ENCODE results near the gene MRPS6.

DNA sequence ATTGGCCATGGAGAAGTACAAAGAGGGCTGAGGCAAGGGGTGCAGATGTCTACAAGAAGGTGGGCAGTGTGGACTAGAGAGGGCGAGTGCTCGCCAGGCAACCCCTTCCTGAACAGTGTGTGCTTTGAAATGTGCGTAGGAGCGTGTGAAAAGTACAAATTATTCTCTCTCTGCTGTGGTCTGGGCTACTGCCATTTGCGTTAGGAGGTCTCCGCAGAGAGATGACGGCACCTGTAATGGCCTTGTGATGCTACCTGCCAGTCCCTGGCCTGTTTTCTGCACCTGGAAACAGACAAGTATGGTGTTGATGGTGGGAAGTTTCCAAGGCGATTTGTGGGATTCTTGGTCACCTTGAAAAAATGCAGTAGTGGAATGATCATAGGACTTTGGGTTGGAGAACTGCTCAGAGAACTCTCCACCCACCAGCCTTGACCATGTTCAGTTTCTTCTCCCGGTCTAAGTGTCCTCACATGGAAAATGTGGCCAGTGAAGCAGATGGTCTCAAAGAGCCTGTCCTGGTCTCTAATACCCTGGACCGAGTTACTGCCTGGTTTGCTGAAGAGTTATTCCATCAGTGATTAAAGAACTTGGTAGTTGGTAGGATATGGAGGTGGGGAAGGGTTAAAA lies 74.5 kb downstream of the MRPS6 start:
- TF ChIP-seq, protein P1, sequence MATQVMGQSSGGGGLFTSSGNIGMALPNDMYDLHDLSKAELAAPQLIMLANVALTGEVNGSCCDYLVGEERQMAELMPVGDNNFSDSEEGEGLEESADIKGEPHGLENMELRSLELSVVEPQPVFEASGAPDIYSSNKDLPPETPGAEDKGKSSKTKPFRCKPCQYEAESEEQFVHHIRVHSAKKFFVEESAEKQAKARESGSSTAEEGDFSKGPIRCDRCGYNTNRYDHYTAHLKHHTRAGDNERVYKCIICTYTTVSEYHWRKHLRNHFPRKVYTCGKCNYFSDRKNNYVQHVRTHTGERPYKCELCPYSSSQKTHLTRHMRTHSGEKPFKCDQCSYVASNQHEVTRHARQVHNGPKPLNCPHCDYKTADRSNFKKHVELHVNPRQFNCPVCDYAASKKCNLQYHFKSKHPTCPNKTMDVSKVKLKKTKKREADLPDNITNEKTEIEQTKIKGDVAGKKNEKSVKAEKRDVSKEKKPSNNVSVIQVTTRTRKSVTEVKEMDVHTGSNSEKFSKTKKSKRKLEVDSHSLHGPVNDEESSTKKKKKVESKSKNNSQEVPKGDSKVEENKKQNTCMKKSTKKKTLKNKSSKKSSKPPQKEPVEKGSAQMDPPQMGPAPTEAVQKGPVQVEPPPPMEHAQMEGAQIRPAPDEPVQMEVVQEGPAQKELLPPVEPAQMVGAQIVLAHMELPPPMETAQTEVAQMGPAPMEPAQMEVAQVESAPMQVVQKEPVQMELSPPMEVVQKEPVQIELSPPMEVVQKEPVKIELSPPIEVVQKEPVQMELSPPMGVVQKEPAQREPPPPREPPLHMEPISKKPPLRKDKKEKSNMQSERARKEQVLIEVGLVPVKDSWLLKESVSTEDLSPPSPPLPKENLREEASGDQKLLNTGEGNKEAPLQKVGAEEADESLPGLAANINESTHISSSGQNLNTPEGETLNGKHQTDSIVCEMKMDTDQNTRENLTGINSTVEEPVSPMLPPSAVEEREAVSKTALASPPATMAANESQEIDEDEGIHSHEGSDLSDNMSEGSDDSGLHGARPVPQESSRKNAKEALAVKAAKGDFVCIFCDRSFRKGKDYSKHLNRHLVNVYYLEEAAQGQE (IDR thresholded peaks at IDR 0.05; ENCODE audit: insufficient read depth in 1 of 2, low read depth in 2 of 2, low read length in 1 of 2): no peak
- TF ChIP-seq, protein P2, sequence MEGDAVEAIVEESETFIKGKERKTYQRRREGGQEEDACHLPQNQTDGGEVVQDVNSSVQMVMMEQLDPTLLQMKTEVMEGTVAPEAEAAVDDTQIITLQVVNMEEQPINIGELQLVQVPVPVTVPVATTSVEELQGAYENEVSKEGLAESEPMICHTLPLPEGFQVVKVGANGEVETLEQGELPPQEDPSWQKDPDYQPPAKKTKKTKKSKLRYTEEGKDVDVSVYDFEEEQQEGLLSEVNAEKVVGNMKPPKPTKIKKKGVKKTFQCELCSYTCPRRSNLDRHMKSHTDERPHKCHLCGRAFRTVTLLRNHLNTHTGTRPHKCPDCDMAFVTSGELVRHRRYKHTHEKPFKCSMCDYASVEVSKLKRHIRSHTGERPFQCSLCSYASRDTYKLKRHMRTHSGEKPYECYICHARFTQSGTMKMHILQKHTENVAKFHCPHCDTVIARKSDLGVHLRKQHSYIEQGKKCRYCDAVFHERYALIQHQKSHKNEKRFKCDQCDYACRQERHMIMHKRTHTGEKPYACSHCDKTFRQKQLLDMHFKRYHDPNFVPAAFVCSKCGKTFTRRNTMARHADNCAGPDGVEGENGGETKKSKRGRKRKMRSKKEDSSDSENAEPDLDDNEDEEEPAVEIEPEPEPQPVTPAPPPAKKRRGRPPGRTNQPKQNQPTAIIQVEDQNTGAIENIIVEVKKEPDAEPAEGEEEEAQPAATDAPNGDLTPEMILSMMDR (IDR thresholded peaks at IDR 0.05): no peak
